OCI-LY7 (cell line): ENCODE results near the gene ERI3.

Experiments
- EZH2phosphoT487 ChIP-seq: fragments of 200-600 bp; sonication (generic); IDR thresholded peaks from 2 replicates; pipeline ENCODE4 v1.6.1; 2018; ENCODE audit warnings: low read depth, borderline replicate concordance, mild to moderate bottlenecking, mixed run types, antibody characterized with exemption, low read length, moderate library complexity, mixed read lengths
- TF ChIP-seq, protein P1 (sequence below): fragments of 200-600 bp; sonication (generic); conservative IDR thresholded peaks from 2 replicates; pipeline ENCODE4 v1.5.1; 2014; ENCODE audit warnings: mild to moderate bottlenecking, antibody characterized with exemption, low read length, moderate library complexity, mixed read lengths

DNA sequence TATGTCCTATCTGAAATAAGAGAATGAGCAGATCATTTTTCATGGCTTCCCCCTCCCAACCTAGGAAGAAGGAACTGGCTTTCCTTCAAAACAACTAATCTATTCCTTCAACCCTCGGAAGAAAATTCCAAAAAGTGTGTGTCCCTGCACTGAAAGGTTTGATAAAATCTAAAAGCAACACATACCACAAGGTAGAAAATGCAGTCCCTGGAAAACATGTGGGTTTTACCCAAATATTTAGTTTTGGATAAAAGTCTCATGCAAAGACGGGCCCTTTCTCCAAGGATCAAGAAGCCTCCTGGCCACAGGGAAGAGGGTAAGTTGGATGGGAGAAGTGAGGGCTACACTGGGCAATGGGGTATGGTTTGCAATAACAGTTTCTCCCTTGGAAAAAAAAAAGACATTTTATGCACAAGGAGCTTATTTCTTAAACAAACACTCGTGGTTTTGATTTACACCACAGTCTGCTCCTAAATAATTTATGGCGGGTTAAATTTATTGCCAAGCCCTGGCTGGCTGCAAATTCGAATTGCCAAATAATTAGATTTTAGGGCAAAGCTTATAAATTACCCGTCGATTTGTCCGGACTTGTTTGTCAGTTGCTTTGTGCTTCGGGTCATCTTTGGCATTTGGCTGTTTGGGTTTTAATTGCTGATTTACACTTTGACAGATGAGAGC is 28.9 kb downstream of the ERI3 start:
- TF ChIP-seq, protein P1, sequence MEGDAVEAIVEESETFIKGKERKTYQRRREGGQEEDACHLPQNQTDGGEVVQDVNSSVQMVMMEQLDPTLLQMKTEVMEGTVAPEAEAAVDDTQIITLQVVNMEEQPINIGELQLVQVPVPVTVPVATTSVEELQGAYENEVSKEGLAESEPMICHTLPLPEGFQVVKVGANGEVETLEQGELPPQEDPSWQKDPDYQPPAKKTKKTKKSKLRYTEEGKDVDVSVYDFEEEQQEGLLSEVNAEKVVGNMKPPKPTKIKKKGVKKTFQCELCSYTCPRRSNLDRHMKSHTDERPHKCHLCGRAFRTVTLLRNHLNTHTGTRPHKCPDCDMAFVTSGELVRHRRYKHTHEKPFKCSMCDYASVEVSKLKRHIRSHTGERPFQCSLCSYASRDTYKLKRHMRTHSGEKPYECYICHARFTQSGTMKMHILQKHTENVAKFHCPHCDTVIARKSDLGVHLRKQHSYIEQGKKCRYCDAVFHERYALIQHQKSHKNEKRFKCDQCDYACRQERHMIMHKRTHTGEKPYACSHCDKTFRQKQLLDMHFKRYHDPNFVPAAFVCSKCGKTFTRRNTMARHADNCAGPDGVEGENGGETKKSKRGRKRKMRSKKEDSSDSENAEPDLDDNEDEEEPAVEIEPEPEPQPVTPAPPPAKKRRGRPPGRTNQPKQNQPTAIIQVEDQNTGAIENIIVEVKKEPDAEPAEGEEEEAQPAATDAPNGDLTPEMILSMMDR: no peak
- no peak for TF ChIP-seq EZH2phosphoT487
